Activated naive CD8-positive, alpha-beta T cell treated with anti-CD3 and anti-CD28 coated beads, Interleukin-2, amount 10 ng/mL, durations not matched to agents 7 days and 5 days (primary cell): ENCODE measurements around the gene TMTC1. TPM values are rescaled to one million over a fixed set of nuclear protein-coding genes. Genes with fewer than 3 reads are reported as not detected.

Experiments
- ATAC-seq: fragments of 150-1000 bp; cut with Tn5 transposase; one replicate; pipeline ENCODE4 v1.10.0; 2021; ENCODE audit warnings: low read depth, moderate library complexity
- POLR2A ChIA-PET: fragments of 350-600 bp; sonication (Branson Sonifier 250); formaldehyde crosslinking; loops from one replicate; lab custom pipeline; 2021; ENCODE audit warnings: antibody characterized with exemption; lab: Charles Lee
- DNase-seq: peaks from one replicate; pipeline ENCODE4 v3.0.0; 2021
- H3K27ac Mint-ChIP-seq: one replicate; pipeline ENCODE4 v1.8.0; 2022; ENCODE audit warnings: mild to moderate bottlenecking, mixed read lengths
- H3K27me3 Mint-ChIP-seq: one replicate; pipeline ENCODE4 v1.8.0; 2022; ENCODE audit warnings: mild to moderate bottlenecking, moderate library complexity, mixed read lengths
- H3K36me3 Mint-ChIP-seq: one replicate; pipeline ENCODE4 v1.8.0; 2021; ENCODE audit warnings: mild to moderate bottlenecking, mixed read lengths
- H3K4me1 Mint-ChIP-seq: one replicate; pipeline ENCODE4 v1.8.0; 2021; ENCODE audit warnings: mixed read lengths
- H3K4me3 Mint-ChIP-seq: one replicate; pipeline ENCODE4 v1.8.0; 2022; ENCODE audit warnings: mild to moderate bottlenecking, moderate library complexity, mixed read lengths
- H3K9me3 Mint-ChIP-seq: one replicate; pipeline ENCODE4 v1.8.0; 2021; ENCODE audit warnings: mixed read lengths
- total RNA-seq, 2 experiments: library from RNA; stranded (reverse); gene quantifications; one replicate each; pipeline ENCODE4 v1.2.3, GENCODE V29; 2021

Gene TMTC1
- total RNA-seq, 2 experiments from 2014 or later: not detected

DNA sequence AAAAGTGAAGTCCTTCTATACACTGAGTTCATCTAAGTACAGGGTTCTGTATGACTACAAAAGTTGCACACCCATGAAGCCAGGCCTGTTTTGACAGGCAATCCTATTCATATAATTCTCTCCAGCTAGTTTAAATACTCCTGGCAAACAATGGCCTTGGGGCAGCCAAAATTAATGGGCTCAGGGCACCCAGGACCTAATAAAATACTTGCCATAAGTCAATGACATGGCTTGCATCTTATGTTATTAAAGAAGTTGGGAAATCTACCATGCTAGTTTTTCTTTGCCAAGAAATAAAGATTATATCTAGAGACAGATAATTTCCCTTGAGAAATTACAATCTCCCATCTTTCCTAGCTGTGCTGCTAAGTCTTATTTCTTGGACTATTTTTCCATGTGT lies 11.1 kb upstream of the TMTC1 start:
- no peak for ATAC-seq
- H3K9me3 Mint-ChIP-seq: peaks cover 9% of the 10 kb centered on the region
- no peaks in the 10 kb centered on the region for H3K36me3 Mint-ChIP-seq
- no peak overlapping the region for H3K27ac Mint-ChIP-seq
- H3K4me3 Mint-ChIP-seq: no peak overlapping the region
- DNase-seq: no peak
- POLR2A ChIA-PET: no interaction called here
- no peaks in the 10 kb centered on the region for H3K4me1 Mint-ChIP-seq
- no peaks in the 10 kb centered on the region for H3K27me3 Mint-ChIP-seq

DNA sequence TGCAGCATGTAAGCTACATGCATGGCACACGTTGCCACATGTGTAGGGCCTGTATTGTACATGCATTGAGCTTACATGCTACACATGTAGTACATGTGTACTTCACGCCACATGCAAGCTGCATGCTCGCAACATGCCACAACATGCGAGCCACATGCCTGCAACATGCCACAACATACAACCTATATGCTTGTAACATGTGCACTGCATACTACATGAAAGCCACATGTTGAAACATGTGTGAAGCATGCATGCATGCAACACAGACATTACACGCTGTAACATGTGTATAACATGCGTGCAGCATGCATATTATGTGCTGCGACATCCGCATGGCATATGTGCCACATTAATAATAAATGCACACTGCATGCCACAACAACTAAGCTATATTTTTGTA lies 9.1 kb upstream of the TMTC1 start:
- Mint-ChIP-seq H3K4me1 (no peaks in the 10 kb centered on the region), H3K36me3 (no peaks in the 10 kb centered on the region), H3K27ac (no peak overlapping the region), H3K9me3 (peaks cover 9% of the 10 kb centered on the region), H3K4me3 (no peak overlapping the region), H3K27me3 (no peaks in the 10 kb centered on the region)
- POLR2A ChIA-PET: no interaction called here
- no peak for ATAC-seq
- no peak for DNase-seq

DNA sequence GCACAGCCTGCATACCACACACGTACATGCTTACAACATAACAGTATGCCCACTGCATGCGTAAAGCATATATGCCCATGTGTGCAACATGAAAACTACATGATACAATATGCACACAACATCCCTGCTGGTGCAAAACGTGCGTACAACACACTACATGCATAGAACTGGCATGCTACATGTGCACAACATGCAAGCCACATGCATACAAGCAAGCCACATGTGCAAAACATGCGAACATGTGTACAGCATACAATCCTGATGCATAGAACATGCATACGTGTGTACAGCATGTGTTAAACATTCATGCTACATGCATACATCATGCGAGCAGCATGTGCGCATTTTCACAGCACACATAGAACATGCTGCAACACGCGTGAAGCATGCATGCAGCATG lies 8.4 kb upstream of the TMTC1 start:
- no peaks in the 10 kb centered on the region for H3K4me1 Mint-ChIP-seq
- DNase-seq: no peak
- POLR2A ChIA-PET: no interaction called here

DNA sequence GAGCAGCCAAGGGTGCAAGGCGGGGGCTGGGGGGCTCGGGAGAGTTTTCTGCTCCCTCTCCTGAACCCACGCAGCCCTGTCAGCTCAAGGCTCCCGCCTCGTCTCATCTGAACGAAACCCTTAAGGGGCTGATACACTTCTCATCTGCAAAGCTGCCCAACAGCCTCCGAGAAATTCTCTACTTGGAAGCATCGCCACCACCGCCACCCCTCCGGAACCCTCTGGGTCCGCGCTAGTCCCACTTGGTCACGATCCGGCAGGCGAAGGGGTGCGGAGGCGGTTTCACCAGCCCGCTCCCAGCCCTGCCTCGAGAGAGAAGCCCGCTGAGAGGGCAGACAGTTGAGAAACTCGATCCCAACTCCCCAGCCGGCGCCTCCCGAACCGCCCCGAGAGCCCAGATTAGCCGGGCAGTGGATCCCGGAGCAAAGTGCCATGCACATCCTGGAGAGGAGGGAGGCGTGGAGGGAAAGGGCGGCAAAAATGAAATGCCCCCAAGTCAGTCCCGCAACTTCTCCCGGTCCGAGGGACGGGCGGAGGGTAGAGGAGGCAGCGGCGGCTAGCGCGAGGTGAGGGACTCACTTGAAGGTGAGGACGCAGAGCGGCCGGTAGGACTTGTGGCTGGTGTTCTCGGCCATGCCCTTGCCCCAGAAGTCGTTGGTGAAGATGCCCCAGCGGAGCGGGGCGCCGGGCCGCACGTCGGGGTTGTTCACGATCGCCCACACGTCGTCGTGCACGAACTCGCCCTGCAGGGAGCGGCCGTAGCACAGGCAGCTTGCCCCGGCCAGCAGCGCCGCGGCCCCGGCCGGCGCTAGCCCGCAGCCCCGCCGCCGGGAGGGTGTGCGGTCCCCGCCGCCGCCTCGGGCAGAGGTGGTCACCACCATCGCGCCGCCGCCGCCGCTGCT lies 620 bp downstream of the TMTC1 start:
- Mint-ChIP-seq H3K4me1 (no peaks in the 10 kb centered on the region), H3K4me3 (peak overlapping the region; percentile 25), H3K36me3 (no peaks in the 10 kb centered on the region), H3K27ac (no peak overlapping the region), H3K27me3 (peaks cover 36% of the 10 kb centered on the region), H3K9me3 (no peaks in the 10 kb centered on the region)
- POLR2A ChIA-PET: no interaction called here
- ATAC-seq: no peak
- DNase-seq: peak; percentile 32

More for the DNA sequence above, 8.4 kb upstream of the TMTC1 start:
- Mint-ChIP-seq H3K4me3 (no peak overlapping the region), H3K9me3 (peaks cover 9% of the 10 kb centered on the region), H3K27ac (no peak overlapping the region), H3K27me3 (no peaks in the 10 kb centered on the region), H3K36me3 (no peaks in the 10 kb centered on the region)
- no peak for ATAC-seq

DNA sequence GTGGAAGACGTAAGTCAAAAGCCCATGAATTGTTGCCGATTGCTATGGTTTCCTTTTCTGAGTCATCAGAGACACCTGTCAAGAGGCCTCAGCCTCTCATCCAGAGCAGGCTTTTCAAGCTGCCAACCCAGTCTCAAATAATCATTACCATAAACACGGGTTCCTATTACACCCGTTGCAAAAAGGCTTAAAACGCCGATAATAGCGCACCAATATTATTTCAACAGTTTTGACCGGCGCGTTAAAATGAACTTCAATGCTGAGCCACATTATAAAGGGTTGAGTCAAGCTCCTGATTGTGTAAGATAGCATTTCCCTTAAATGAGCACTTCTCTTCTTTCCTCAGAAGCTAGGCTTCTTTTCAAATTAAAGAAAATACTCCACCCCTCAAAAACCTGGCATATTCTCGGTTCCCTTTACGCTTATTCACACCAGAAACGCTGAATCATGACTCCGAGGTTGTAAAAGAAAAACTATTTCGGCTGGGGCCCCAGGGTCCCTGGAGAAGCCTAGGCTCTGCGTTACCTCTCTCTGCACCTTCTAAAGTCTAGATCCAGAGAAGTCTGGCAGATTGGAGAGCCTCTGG lies 1.4 kb downstream of the TMTC1 start:
- peak overlapping the region; percentile 10 for H3K4me3 Mint-ChIP-seq
- no peaks in the 10 kb centered on the region for H3K9me3 Mint-ChIP-seq
- no peak for ATAC-seq
- no peak overlapping the region for H3K27ac Mint-ChIP-seq
- H3K27me3 Mint-ChIP-seq: peaks cover 36% of the 10 kb centered on the region
- H3K36me3 Mint-ChIP-seq: no peaks in the 10 kb centered on the region
- POLR2A ChIA-PET: no interaction called here
- H3K4me1 Mint-ChIP-seq: no peaks in the 10 kb centered on the region
- DNase-seq: no peak

DNA sequence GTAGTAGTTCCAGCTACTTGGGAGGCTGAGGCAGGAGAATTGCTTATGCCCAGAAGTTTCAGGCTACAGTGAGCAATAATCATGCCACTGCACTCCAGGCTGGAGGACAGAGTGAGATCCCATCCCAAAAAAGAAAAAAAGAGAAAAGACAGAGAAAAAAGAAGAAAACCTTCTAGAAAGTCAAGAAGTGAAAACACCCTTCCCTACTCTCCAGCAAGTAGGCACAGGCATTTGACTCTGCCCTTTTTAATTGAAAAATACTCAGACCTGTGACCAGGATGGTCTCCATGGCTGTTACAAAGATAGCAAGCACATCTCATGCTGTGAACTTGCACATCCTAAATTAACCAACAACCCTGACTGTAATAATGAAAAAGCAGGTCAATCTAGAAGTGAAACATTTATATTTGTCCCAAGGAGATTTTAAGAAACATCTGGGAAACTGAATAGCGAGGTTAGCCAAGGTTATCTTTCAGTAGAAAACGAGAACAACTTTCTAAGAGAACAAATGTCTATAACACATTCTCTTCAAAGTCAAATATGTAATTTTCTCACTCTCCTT lies 2.0 kb downstream of the TMTC1 start:
- POLR2A ChIA-PET: no interaction called here
- Mint-ChIP-seq H3K4me3 (no peak overlapping the region), H3K4me1 (no peaks in the 10 kb centered on the region), H3K36me3 (no peaks in the 10 kb centered on the region), H3K27me3 (peaks cover 36% of the 10 kb centered on the region), H3K27ac (no peak overlapping the region), H3K9me3 (peaks cover under 1% of the 10 kb centered on the region)
- ATAC-seq (no peak), DNase-seq (no peak)

DNA sequence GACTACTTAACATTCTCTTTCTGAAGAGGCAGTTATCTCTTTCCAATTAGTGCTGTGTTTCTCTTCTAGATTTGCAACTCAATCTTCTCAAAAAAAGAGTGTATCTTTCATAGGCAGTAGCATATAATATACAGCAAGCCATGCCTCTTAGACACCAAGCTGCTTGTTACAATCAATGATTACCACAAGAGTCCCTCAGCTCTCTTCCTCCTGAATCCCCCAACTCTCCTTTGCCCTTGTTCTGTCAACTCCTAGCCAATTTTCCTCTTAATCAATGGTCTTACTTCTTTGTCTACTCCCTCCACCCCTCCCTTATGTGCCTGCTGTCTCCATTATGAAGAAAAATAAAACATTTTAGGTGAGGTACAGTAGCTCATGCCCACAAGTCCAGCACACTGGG lies 2.6 kb downstream of the TMTC1 start:
- H3K4me3 Mint-ChIP-seq: no peak overlapping the region
- no peak for ATAC-seq
- POLR2A ChIA-PET: no interaction called here
- H3K4me1 Mint-ChIP-seq: no peaks in the 10 kb centered on the region
- H3K27ac Mint-ChIP-seq: no peak overlapping the region
- H3K36me3 Mint-ChIP-seq: no peaks in the 10 kb centered on the region
- peaks cover 4% of the 10 kb centered on the region for H3K9me3 Mint-ChIP-seq
- peaks cover 36% of the 10 kb centered on the region for H3K27me3 Mint-ChIP-seq
- DNase-seq: no peak

DNA sequence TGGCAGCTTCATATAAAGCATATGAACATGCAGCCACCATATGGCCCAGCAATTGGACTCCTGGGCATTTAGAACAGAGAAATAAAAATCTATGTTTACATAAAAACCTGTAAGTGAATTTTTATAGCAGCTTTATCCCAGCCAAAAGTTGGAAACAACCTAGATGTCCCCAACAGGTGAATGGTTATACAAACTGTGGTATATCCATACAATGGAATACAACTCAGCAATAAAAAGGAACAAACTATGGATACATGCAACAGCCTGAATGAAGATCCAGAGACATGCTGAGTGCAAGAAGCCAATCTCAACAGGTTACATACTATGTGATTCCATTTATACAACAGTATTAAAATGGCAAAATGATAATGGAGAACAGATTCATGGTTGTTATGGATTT lies 3.7 kb downstream of the TMTC1 start:
- H3K4me1 Mint-ChIP-seq: no peaks in the 10 kb centered on the region
- POLR2A ChIA-PET: interaction anchor here (0.6 kb wide), 1 partner anchor 1839 kb away, joined by 3 read pairs; no protein-coding TSS in a partner anchor
- DNase-seq (no peak), ATAC-seq (no peak)
- no peak overlapping the region for H3K4me3 Mint-ChIP-seq
- H3K27me3 Mint-ChIP-seq: peaks cover 32% of the 10 kb centered on the region
- H3K9me3 Mint-ChIP-seq: peaks cover 9% of the 10 kb centered on the region
- no peak overlapping the region for H3K27ac Mint-ChIP-seq
- H3K36me3 Mint-ChIP-seq: no peaks in the 10 kb centered on the region

DNA sequence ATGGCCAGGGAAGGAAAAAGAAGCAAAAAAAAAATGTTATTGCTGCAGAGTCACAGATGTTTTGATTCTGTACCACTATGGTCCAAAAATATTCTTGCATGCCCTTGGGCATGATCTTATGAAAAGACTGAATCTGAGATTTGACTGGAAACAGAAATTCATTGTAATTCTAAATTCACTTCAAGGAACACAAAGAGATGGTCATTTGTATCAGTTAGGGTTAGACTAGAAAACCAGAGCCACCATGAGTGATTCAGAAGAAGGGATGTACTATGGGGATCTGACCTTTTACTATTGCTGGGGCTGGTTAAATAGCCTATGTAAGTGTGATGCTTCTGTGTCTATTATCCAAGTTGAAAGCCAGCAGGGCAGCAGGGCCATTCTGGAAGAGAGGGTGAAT lies 5.2 kb downstream of the TMTC1 start:
- H3K27me3 Mint-ChIP-seq: peaks cover 24% of the 10 kb centered on the region
- peaks cover 11% of the 10 kb centered on the region for H3K9me3 Mint-ChIP-seq
- ATAC-seq (no peak), DNase-seq (no peak)
- no peaks in the 10 kb centered on the region for H3K36me3 Mint-ChIP-seq
- H3K27ac Mint-ChIP-seq: no peak overlapping the region
- POLR2A ChIA-PET: no interaction called here
- no peaks in the 10 kb centered on the region for H3K4me1 Mint-ChIP-seq
- H3K4me3 Mint-ChIP-seq: no peak overlapping the region

DNA sequence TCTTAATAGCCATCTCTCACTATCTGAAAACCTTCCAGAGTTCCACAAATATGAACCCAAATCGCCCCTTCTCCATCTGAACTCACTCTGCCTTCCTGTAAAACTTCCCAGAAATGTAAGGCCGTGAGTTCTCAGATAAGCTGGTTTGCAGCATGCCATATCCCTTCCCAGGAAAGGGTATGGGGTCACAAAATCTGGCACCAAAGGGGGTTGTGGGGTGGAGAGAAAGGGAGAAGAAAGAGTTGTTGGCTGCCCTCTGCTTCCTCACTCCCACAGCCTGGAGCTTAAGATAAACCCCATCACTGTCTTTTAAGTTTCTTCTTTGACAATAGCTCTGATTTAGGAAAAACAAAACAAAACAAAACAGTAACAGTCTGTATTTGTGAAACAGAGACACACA lies 10.7 kb downstream of the TMTC1 start:
- Mint-ChIP-seq H3K4me3 (no peak overlapping the region), H3K4me1 (no peaks in the 10 kb centered on the region), H3K27me3 (no peaks in the 10 kb centered on the region), H3K27ac (no peak overlapping the region), H3K36me3 (no peaks in the 10 kb centered on the region), H3K9me3 (peaks cover 11% of the 10 kb centered on the region)
- POLR2A ChIA-PET: no interaction called here
- DNase-seq: no peak
- no peak for ATAC-seq

DNA sequence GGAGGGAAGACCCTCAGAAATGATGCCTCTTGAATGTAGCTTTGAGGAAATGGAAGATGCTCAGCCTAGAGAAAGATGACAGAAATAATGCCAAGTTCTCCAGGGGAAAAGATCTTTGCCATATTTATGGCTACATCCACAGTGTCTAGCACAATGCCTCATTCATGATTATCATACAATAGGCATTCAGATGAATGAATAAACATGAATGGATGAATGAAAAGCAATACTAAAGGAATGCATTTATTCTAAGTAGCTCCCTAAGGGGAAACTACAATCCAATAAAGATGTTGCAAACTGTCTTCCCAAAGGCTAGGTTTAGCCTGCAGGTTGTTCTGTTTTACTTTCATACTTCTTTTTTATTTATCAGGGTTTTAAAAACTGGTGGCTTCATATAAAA lies 12.0 kb downstream of the TMTC1 start:
- no peaks in the 10 kb centered on the region for H3K36me3 Mint-ChIP-seq

DNA sequence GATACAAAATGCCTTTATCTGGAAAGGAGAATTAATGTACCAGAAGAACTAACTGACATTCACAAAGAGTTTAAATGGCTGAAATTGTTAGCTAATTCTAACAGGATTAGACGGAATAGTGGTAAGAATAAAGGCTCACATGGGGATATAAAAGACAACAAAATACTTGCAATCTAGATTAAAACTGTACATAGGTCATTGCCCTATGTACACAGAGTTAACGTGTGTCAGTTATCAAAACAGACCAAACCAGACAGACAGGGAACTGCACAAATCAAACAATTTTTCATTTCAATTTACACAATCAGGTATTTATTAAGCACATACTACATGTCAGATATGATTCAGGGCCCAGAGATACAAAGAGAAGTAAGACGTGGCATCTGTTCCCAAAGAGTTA lies 12.6 kb downstream of the TMTC1 start:
- Mint-ChIP-seq H3K27ac (no peak overlapping the region), H3K36me3 (no peaks in the 10 kb centered on the region), H3K4me3 (no peak overlapping the region), H3K9me3 (peaks cover 7% of the 10 kb centered on the region), H3K27me3 (no peaks in the 10 kb centered on the region), H3K4me1 (no peaks in the 10 kb centered on the region)
- no peak for ATAC-seq
- no peak for DNase-seq
- POLR2A ChIA-PET: no interaction called here

More for the DNA sequence above, 12.0 kb downstream of the TMTC1 start:
- POLR2A ChIA-PET: no interaction called here
- Mint-ChIP-seq H3K4me1 (no peaks in the 10 kb centered on the region), H3K27ac (no peak overlapping the region), H3K27me3 (no peaks in the 10 kb centered on the region), H3K9me3 (peaks cover 11% of the 10 kb centered on the region), H3K4me3 (no peak overlapping the region)
- DNase-seq (no peak), ATAC-seq (no peak)

DNA sequence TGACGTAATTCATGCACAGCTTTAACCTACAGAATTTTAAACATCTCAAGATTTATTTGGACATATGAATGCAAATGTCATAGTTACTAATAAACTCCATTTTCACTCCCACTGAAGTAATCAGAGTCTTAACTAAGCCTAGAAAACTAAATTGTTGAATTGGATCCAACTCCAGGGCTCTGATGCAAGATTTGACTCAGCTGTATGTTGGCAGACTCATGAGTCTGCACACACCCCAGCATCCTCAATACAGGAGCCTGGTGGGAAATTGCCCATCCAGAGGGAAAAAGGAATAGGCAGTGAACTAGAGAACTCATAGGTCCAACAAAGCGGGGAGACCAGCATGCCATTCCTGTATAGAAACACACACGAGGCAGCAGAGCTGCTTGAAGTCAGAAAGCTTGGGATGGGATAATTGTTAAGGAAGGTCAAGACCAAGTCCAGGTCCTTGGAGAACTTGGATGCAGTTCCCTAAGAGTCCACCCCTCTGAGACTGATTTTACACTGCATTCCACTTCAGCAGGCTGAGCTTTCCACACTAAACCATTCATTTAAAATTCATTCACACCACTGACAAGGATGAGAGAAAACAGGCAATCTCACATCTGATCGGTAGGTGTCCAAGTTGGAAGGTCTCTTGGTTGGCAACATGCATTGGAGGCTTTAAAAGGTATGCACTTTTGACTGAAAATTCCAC lies 14.4 kb downstream of the TMTC1 start:
- Mint-ChIP-seq H3K27ac (no peak overlapping the region), H3K36me3 (no peaks in the 10 kb centered on the region), H3K4me3 (no peak overlapping the region), H3K27me3 (no peaks in the 10 kb centered on the region), H3K4me1 (no peaks in the 10 kb centered on the region), H3K9me3 (no peaks in the 10 kb centered on the region)
- POLR2A ChIA-PET: no interaction called here
- DNase-seq (no peak), ATAC-seq (no peak)
